Measurements from ENCODE around the gene MARCHF10.

- TF ChIP-seq SUZ12 (IDR thresholded peaks at IDR 0.05; ENCODE audit: extremely low read depth, insufficient read depth, insufficient read length): no peak
- no peak for TF ChIP-seq ZNF274 (IDR thresholded peaks at IDR 0.05; ENCODE audit: low read depth, low read length)
These were observed 56.9 kb downstream of the MARCHF10 start for GRCh38 chr17:62751060-62751691.

Data from NT2/D1 (cell line).